ENCODE data around the gene LRRC32.

Gene LRRC32

GRCh38 chr11:76661306-76661751 lies 9.2 kb downstream of the LRRC32 start:
- no peak for DNase-seq (ENCODE audit: low spot score)
- TF ChIP-seq CTCF (IDR thresholded peaks at IDR 0.05; ENCODE audit: extremely low read depth, missing control alignments) = no peak

GRCh38 chr11:76660533-76661305 lies 9.8 kb downstream of the LRRC32 start:
- no peak for TF ChIP-seq CTCF (IDR thresholded peaks at IDR 0.05; ENCODE audit: extremely low read depth, missing control alignments)
- DNase-seq (ENCODE audit: low spot score) = no peak

GRCh38 chr11:76659672-76660532 lies 10.6 kb downstream of the LRRC32 start:
- no peak for DNase-seq (ENCODE audit: low spot score)
- no peak for TF ChIP-seq CTCF (IDR thresholded peaks at IDR 0.05; ENCODE audit: extremely low read depth, missing control alignments)

- DNase-seq (ENCODE audit: low spot score) = no peak
- no peak for TF ChIP-seq CTCF (IDR thresholded peaks at IDR 0.05; ENCODE audit: extremely low read depth, missing control alignments)
Observed at GRCh38 chr11:76658651-76659650, 11.6 kb downstream of the LRRC32 start.

- DNase-seq (ENCODE audit: low spot score) = no peak
- TF ChIP-seq CTCF (IDR thresholded peaks at IDR 0.05; ENCODE audit: extremely low read depth, missing control alignments) = no peak
Observed at GRCh38 chr11:76658231-76658630, 12.3 kb downstream of the LRRC32 start.

- no peak for DNase-seq (ENCODE audit: low spot score)
- no peak for TF ChIP-seq CTCF (IDR thresholded peaks at IDR 0.05; ENCODE audit: extremely low read depth, missing control alignments)
Observed at GRCh38 chr11:76657187-76658170, 13.1 kb downstream of the LRRC32 start.
